Aorta (tissue), 5 donors: ENCODE data around the gene KRT79. TPM values are rescaled to one million over a fixed set of nuclear protein-coding genes. Genes with fewer than 3 reads are reported as not detected.
A peak's percentile ranks its signal among the peaks of the same experiment; 100 is the strongest.

Experiments used
- ATAC-seq: fragments of 200-7000 bp; cut with Tn5 transposase; one replicate; pipeline ENCODE4 v1.9.1; 2022; ENCODE audit warnings: moderate library complexity; ENCODE audit not compliant: low FRiP score
- DNase-seq, 2 donors: peaks; one replicate each; pipeline ENCODE4 v3.0.0-alpha.2; 2020
- H3K27ac ChIP-seq, 2 donors: one replicate each; pipeline ENCODE4 v1.5.1; 2013; ENCODE audit warnings: low read length in 2 of 2, mild to moderate bottlenecking in 2 of 2, moderate library complexity in 2 of 2, control low read depth in 1 of 2, inconsistent platforms in 1 of 2, low read depth in 1 of 2
- H3K27me3 ChIP-seq, 2 donors: one replicate each; pipeline ENCODE4 v1.6.1; 2013; ENCODE audit warnings: control low read depth in 1 of 2, low read length in 1 of 2, mild to moderate bottlenecking in 1 of 2, moderate library complexity in 1 of 2; ENCODE audit not compliant: insufficient read depth in 2 of 2, control insufficient read depth in 1 of 2
- H3K36me3 ChIP-seq, 2 donors: one replicate each; pipeline ENCODE4 v1.6.1; 2013; ENCODE audit warnings: control low read depth in 1 of 2, low read length in 1 of 2, mild to moderate bottlenecking in 1 of 2; ENCODE audit not compliant: insufficient read depth in 2 of 2, control insufficient read depth in 1 of 2
- H3K4me1 ChIP-seq, 2 donors: one replicate each; pipeline ENCODE4 v1.6.1; 2013; ENCODE audit warnings: low read length in 2 of 2, control low read depth in 1 of 2, mild to moderate bottlenecking in 1 of 2, moderate library complexity in 1 of 2; ENCODE audit not compliant: insufficient read depth in 2 of 2, control insufficient read depth in 1 of 2
- H3K4me3 ChIP-seq, 2 donors: one replicate each; pipeline ENCODE4 v1.5.1; 2013; ENCODE audit warnings: low read length in 2 of 2, control low read depth in 1 of 2, mild to moderate bottlenecking in 1 of 2
- H3K9me3 ChIP-seq: one replicate; pipeline ENCODE4 v1.6.1; 2013; ENCODE audit warnings: mild to moderate bottlenecking, low read length; ENCODE audit not compliant: control insufficient read depth
- WGBS, 2 donors: extraction: QIAGEN DNeasy Blood & Tissue Kit; methylation state at CpG; one replicate each; pipeline ENCODE4 v1.1.7; 2013; 5-methylcytosine and 5-hydroxymethylcytosine counted together
- intact Hi-C, 2 donors: fragments of 100-400 bp; cut with DNase I; formaldehyde crosslinking; loops; one replicate each; pipeline versions ENCODE4 v1.14.2 to v1.15.0; 2022
- polyA plus RNA-seq, 2 donors: library from polyadenylated mRNA; stranded (reverse); fragments of 200-250 nt; gene quantifications; one replicate each; pipeline ENCODE4 v1.2.3, GENCODE V29; 2013
- total RNA-seq, 2 donors: library from RNA; stranded (reverse); fragmentation: NEBNext Ultra II Directional; extraction: Animal tissue kit (Norgen Biotek cat#: 25700); gene quantifications; one replicate each; pipeline ENCODE4 v1.2.1, GENCODE V29; 2021
- donor health status: healthy with polysubstance abuse.
- donor health status: Bipolar disorder and iron deficiency.
- donor health status: DM: no; HTN: no; CAD: no.
- donor health status: DM: no; HTN: no; CAD: no.
- donor health status: DM: yes; HTN: yes; CAD: no.

Gene KRT79
- total and polyA plus RNA-seq, 4 donors: not detected

DNA sequence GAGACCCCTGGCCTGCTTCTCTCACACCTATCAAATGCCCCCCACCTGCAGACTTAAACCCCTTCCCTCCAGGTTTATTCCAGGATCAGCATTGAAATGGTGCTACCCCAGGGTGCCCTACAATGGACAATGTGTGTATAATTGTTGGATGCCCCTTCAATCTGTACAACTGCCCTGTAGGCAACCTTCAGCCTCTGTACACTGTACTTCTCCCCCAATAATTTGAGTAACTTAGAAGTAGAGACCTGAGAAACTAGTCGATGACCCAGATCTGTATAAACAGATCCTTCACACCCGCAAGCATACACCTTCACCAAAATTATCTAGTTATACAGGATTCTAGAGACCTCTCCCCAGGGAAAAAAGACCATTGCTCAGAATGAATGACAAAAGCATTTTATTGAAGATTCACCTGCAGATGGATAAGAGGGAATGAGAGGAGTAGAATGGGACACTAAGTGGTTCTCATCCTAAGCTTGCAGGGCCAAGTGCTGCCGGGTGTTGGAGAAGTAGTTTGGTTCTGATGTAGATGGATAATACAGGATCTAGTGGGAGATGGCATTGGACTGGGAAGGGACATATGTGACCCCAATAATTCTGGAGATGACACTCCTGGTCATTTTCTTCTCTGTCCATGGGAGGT, 27.8 kb downstream of the KRT79 start:
- H3K9me3 ChIP-seq: no peaks in the 10 kb centered on the region
- ATAC-seq: no peak
- no peaks in the 10 kb centered on the region for H3K4me1 ChIP-seq
- DNase-seq: no peak
- H3K36me3 ChIP-seq: no peaks in the 10 kb centered on the region
- no peak overlapping the region for H3K27ac ChIP-seq
- H3K4me3 ChIP-seq: no peak overlapping the region
- intact Hi-C loops: no loop called here
- H3K27me3 ChIP-seq: no peaks in the 10 kb centered on the region
- 98 to 100% methylated on average over 3 of the region's 3 CpGs for WGBS, 2 donors

DNA sequence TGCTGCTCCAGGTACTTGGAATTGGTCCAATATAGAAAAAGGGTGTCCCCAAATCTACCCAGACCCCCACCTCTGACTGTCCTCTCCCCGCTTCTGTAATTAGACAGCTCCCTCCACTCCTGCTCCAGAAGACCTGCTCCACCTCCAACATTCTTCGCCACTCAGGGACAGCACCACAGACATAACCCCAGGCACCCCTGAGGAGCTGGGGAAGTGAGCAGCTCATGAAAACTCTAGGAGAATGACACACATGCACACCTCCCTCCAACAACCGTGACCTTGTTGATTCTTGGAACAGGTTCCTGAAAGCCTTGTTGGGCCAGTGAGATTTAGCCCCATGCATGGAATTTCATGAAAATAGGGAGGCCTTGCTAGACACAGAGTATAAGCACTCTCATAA, 28.4 kb downstream of the KRT79 start:
- ATAC-seq (no peak), DNase-seq (no peak)
- no peaks in the 10 kb centered on the region for H3K36me3 ChIP-seq
- no peak overlapping the region for H3K4me3 ChIP-seq
- no peak overlapping the region for H3K27ac ChIP-seq
- WGBS, 2 donors: 84 to 86% methylated on average over 3 of the region's 3 CpGs
- no peaks in the 10 kb centered on the region for H3K27me3 ChIP-seq
- intact Hi-C loops: no loop called here
- H3K4me1 ChIP-seq: no peaks in the 10 kb centered on the region
- H3K9me3 ChIP-seq: no peaks in the 10 kb centered on the region

DNA sequence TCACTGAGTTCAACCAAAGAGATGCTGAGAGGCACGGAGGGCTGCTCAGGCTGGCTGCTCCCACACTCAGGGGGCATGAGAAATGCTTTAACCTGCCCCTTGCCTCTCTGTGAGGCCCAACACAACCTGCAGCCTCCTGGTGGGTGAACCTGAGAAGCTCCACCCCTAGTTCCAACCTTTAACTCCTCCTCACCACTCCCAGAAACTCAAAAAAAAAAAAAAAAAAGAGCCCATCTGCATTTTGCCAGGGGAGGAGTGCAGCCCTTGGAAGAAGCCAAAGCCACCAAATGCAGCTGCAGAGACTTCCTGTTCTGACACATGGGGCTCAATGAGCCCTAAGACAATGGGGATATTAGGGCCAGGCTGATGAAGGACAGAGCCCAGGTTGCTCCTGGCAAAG, 29.1 kb downstream of the KRT79 start:
- DNase-seq (no peak), ATAC-seq (no peak)
- no peak overlapping the region for H3K27ac ChIP-seq
- no peaks in the 10 kb centered on the region for H3K4me1 ChIP-seq
- WGBS, 2 donors: 53 to 65% methylated on average over 1 of the region's 1 CpG
- no peaks in the 10 kb centered on the region for H3K36me3 ChIP-seq
- H3K27me3 ChIP-seq: no peaks in the 10 kb centered on the region
- H3K4me3 ChIP-seq: no peak overlapping the region
- no peaks in the 10 kb centered on the region for H3K9me3 ChIP-seq
- intact Hi-C loops: no loop called here

GRCh38 chr12:52802442-52802841, 31.7 kb downstream of the KRT79 start:
- Histone ChIP-seq H3K27me3 (no peaks in the 10 kb centered on the region), H3K36me3 (no peaks in the 10 kb centered on the region), H3K4me1 (no peaks in the 10 kb centered on the region), H3K9me3 (no peaks in the 10 kb centered on the region), H3K4me3 (no peak overlapping the region), H3K27ac (no peak overlapping the region)
- no peak for ATAC-seq
- intact Hi-C loops: no loop called here
- DNase-seq: no peak
- 66 to 68% methylated on average over 6 of the region's 6 CpGs for WGBS, 2 donors

DNA sequence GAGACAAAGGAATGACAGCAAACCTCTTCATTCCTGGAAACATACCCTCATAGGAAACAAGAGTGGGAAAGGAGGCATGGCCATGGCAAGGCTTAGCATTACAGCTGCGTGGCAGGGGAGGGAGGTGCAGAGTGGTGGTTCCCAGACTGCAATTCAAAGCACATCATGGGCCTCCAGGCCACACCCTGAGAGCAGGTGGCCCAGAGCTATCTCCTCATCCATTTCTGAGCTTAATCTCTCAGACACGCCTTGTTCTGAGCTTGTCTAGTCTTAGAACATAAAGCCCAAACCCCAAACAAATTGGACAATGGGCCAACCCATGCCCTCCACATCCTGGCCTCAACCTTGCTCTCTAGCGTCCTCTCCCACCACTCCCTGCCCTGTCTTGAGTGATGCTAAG, 32.3 kb downstream of the KRT79 start:
- Histone ChIP-seq H3K4me3 (no peak overlapping the region), H3K4me1 (no peaks in the 10 kb centered on the region), H3K27me3 (no peaks in the 10 kb centered on the region), H3K9me3 (no peaks in the 10 kb centered on the region), H3K27ac (no peak overlapping the region), H3K36me3 (no peaks in the 10 kb centered on the region)
- 65 to 77% methylated on average over 3 of the region's 3 CpGs for WGBS, 2 donors
- no peak for DNase-seq
- intact Hi-C loops: no loop called here
- ATAC-seq: no peak

GRCh38 chr12:52800259-52800917, 33.7 kb downstream of the KRT79 start:
- Histone ChIP-seq H3K27me3 (no peaks in the 10 kb centered on the region), H3K4me1 (no peaks in the 10 kb centered on the region), H3K4me3 (no peak overlapping the region), H3K27ac (no peak overlapping the region), H3K9me3 (no peaks in the 10 kb centered on the region), H3K36me3 (no peaks in the 10 kb centered on the region)
- intact Hi-C loops: no loop called here
- DNase-seq (no peak), ATAC-seq (no peak)
- 45 to 53% methylated on average over 1 of the region's 1 CpG for WGBS, 2 donors

DNA sequence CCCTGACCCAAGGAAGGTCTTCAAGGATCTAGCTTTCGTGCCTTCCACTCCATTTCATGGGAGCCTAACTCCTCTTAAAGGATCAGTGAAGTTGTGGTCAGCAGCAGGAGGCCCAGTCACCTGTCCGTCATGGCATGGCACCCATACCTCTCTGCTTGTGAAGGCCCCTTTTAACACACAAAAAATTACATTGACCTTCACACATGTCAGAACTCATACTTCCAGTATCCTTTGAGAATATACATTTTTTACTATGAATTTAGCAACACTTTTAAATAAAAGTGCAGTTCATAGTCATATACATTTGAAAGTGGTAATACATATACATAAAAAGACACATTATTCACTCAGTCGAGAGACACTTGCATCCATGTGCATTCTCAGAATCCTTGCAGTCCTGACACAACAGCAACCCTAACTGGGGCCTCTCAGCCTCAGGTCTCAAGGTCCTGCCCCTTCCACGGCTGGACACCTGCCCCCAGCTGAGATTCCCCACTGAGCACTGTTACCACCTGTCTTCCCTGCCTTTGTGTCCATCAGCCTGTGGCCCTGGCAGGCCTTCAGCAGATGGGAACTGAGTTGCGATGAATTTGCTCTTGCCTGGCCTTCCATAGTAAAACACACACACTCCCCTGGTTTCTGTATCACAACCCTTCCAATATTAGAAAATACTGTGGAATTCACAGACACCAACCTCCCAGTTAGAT, 34.5 kb downstream of the KRT79 start:
- Histone ChIP-seq H3K36me3 (no peaks in the 10 kb centered on the region), H3K4me3 (no peak overlapping the region), H3K9me3 (no peaks in the 10 kb centered on the region), H3K4me1 (no peaks in the 10 kb centered on the region), H3K27me3 (no peaks in the 10 kb centered on the region), H3K27ac (no peak overlapping the region)
- DNase-seq (no peak), ATAC-seq (no peak)
- 77 to 87% methylated on average over 5 of the region's 5 CpGs for WGBS, 2 donors
- intact Hi-C loops: no loop called here

GRCh38 chr12:52798671-52799504, 35.2 kb downstream of the KRT79 start:
- WGBS, 2 donors: 58 to 59% methylated on average over 7 of the region's 7 CpGs
- DNase-seq (no peak), ATAC-seq (peak; percentile 7)
- Histone ChIP-seq H3K36me3 (no peaks in the 10 kb centered on the region), H3K27ac (no peak overlapping the region), H3K4me1 (no peaks in the 10 kb centered on the region), H3K9me3 (no peaks in the 10 kb centered on the region), H3K4me3 (no peak overlapping the region), H3K27me3 (no peaks in the 10 kb centered on the region)
- intact Hi-C loops: no loop called here
